ENCODE measurements around the gene POLD1.
A peak's percentile ranks its signal among the peaks of the same experiment; 100 is the strongest.
"Not testable (repeated sequence)": the region's sequence is repeated elsewhere in the genome, so short reads cannot be mapped to it uniquely, and the experiment has no call there.

Gene POLD1

DNA sequence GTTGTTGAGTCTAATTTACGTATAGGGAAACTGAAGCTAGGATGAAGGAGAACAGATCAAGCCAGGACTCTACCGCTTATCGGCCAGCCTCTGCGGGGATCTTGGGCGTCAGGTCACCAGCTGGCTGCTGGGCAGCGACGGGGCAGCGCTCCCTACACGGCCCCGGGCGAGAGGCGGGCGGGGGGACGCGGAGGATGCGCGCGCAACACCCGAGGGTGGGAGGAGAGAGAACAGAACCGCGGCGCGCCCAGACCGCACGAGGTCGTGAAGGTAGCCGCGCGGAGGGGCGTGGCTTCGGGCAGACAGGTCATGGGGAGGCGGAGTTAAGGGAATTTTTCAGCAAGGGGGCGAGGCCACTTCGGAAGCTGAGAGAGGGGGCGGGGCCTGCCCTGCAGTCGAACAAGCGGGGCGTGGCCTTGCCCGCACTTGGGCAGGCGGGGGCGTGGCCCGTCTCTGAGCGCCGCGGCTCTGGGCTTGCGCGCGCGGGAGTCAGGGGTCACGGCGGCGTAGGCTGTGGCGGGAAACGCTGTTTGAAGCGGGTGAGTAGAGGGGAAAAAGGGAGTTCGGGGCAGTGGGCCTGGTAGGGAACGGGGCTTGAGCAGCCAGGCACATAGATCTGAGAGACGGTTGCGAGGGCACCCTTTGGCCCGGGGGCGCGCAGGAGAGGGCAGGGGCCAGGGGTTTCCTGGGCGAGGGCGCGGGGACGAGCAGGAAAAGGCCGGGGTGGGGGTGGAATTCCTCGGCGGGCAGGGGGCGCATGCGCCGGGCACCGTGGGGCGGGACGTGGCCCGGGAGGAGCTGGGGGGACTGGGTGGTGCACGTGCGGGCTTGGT, at the start of gene POLD1:
Gene POLD1 (plus strand): TSS at position 496 of the 833 bp plus-strand sequence. CDS start 14,505 bp downstream, outside the sequence.
- peak; percentile 95 for DNase-seq

GRCh38 chr19:50334741-50335421, 49.3 kb upstream of the POLD1 start:
- DNase-seq: no peak

GRCh38 chr19:50337031-50337430, 47.1 kb upstream of the POLD1 start:
- DNase-seq: not testable (repeated sequence)

- no peak for DNase-seq
These were observed 43.8 kb upstream of the POLD1 start for GRCh38 chr19:50340331-50340730.

GRCh38 chr19:50341091-50341564, 43.0 kb upstream of the POLD1 start:
- no peak for DNase-seq

GRCh38 chr19:50344661-50345318, 39.4 kb upstream of the POLD1 start:
- no peak for DNase-seq

GRCh38 chr19:50347089-50347581, 37.0 kb upstream of the POLD1 start:
- DNase-seq: not testable (repeated sequence)

DNA sequence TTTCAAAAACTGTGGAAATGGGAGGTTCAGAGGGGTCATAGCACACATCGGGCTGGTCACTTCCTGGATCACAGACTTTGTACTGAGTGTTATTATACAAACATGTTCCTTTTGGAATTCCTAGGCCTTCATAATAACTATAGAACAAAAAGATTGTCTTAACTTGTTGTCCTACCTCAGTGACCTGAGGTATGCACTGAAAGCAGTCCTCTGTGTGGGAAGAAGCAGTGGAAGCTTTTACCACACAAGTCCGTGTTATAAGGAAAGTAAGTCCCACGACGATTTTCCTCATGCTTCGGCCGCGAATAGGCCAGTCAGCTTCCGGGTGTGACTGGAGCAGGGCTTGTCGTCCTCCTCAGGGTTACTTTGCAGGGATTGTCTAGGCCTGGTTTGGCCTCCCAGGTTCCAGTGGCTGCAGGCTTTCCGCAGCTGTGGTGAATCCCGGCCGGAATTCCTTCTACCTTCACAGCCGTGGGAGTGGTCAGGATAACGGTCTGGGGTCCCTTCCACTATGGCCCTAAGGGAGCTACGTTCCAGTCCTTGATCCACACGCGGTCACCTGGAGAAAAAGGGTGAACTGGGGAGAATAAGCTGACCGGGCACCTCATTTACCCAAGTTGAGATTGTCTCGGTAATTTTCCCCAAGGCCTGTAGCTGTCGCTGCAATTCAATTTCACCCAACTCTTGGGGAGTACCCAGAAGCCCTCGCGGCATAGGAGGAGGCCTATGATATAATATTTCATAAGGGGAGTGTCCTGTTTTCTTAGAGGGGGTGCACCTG, 34.7 kb upstream of the POLD1 start:
- no peak for DNase-seq

DNA sequence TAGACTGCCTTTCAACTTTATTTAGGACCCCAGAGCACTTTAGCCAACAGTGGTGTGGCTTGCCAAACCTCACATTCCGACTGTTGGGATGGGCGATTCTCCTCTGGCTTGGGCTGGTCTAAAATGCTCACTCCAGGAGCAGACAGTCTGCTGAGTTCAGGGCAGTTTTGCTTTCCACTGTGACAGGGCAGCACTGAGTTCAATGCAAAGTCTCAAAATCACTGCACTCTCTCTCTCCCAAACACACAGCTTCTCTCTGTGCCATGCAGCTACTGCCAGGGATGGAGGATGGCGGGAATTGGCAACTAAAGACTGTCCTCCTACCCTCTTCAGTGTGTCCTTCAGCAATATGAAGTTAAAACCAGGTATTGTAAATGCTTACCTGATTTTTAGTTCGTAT, 31.9 kb upstream of the POLD1 start:
- DNase-seq: no peak

- not testable (repeated sequence) for DNase-seq
These were observed 30.7 kb upstream of the POLD1 start for GRCh38 chr19:50353487-50353880.

- no peak for DNase-seq
These were observed 27.4 kb upstream of the POLD1 start for GRCh38 chr19:50356691-50357177.

GRCh38 chr19:50357178-50358100, 26.7 kb upstream of the POLD1 start:
- peak; percentile 83 for DNase-seq

- DNase-seq: peak; percentile 71
These were observed 25.4 kb upstream of the POLD1 start for GRCh38 chr19:50358483-50359327.

DNA sequence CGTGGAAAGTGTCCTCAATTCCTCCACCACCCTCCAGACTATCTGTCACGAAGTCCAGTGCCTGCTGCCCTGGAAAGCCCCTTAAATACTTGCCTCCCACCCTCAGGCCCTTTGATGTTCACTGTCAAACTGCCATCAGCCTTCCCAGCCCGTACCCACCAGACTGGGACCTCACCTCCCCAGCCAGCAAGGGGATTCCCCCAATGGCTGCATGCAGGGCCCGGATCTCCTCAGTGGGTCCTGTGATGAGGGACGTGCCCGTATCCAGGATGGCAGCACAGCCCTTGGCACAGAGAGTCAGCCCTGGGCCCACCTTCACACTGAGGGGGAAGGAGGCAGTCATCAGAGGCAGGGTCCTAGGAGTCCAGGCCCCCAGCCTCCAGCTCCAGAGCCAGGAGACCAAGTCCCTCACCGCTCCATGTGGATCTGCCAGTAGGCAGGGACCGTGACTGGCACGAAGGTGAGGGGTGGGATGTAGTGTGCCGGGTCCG, 24.8 kb upstream of the POLD1 start:
- DNase-seq: no peak

DNA sequence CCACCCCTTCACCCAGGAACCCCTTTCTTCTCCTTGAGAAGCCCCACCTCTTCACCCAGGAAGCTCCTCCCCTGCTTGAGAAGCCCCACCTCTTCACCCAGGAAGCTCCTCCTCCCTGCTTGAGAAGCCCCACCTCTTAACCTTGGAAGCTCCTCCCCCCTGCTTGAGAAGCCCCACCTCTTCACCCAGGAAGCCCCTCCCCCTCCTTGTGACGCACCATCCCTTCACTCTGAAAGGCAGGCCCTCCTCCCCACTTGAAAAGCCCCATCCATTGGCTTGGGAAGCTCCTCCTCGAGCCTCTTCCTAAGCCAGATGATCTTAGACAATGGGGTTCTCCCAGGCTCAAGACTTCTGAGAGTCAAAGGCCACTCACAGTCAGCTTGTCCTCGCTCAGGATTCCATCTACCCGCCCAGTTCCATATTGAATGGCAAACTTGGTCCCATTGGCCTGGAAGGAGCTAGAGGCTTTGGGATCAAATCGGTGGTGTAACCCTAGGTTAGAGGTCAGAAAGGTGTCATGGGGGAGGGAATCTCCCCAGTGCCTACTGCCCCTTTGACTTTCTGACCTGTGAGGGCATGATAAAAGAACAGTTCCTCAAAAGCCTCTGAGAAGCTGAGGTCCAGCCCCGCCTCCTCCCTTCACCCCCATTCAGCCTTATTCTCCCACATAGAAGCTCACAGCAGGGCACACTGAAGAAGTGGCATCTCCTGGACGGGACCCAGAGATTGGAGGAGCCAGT, 22.7 kb upstream of the POLD1 start:
- no peak for DNase-seq

GRCh38 chr19:50362030-50362412, 22.1 kb upstream of the POLD1 start:
- DNase-seq: no peak

- DNase-seq: no peak
These were observed 21.3 kb upstream of the POLD1 start for GRCh38 chr19:50362656-50363424.

Measured in NCI-H2227 treated with DMSO at 0.1 percent for 48 hours (cell line).